Panc1 (cell line): Measurements from ENCODE around the gene RPGRIP1.

ENCODE experiments used
- POLR2AphosphoS5 ChIP-seq: IDR thresholded peaks from 2 replicates; pipeline ENCODE4 v1.6.1; 2012; ENCODE audit warnings: mild to moderate bottlenecking, low read depth, low read length, moderate library complexity
- TF ChIP-seq, protein P1 (sequence below): fragments of 450-650 bp; IDR thresholded peaks from 2 replicates; pipeline ENCODE4 v1.5.1; 2017; ENCODE audit warnings: mild to moderate bottlenecking

DNA sequence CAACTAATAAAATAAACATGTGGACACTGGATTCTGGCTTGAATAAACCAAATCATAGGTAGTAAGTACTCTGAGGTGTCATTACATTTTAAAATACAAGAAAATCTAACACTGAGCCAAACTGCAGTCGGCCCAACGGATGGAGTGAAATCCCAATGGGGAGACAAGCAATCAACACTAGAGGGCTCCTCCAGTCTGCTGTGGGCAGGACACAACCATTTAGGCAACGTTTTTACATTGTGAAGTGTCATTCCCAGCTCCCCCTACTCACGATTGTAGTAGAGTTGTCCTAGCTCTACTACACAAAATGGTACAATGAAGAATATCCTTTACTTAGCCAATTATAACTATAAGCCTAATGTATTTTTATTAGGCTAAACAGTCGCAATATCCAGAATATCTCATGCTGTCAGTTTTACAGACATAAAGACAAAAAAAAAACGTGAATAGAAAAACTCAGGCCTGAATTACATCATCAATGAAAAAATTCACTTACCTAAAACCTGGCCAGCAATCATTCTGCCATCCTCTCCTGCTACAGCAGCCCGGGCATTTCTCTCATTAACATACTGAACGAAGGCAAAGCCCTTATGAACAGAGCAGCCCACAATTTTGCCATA, 46.3 kb upstream of the RPGRIP1 start:
- TF ChIP-seq, protein P1, sequence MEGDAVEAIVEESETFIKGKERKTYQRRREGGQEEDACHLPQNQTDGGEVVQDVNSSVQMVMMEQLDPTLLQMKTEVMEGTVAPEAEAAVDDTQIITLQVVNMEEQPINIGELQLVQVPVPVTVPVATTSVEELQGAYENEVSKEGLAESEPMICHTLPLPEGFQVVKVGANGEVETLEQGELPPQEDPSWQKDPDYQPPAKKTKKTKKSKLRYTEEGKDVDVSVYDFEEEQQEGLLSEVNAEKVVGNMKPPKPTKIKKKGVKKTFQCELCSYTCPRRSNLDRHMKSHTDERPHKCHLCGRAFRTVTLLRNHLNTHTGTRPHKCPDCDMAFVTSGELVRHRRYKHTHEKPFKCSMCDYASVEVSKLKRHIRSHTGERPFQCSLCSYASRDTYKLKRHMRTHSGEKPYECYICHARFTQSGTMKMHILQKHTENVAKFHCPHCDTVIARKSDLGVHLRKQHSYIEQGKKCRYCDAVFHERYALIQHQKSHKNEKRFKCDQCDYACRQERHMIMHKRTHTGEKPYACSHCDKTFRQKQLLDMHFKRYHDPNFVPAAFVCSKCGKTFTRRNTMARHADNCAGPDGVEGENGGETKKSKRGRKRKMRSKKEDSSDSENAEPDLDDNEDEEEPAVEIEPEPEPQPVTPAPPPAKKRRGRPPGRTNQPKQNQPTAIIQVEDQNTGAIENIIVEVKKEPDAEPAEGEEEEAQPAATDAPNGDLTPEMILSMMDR = peak; percentile 56
- TF ChIP-seq POLR2AphosphoS5 = no peak
